Kidney (tissue), 14 donors: Measurements from ENCODE around the gene DSCAML1. TPM values are rescaled to one million over a fixed set of nuclear protein-coding genes. Genes with fewer than 3 reads are reported as not detected.

Experiments used
- DNase-seq, 5 donors: peaks; one replicate each; pipeline ENCODE4 v3.0.0-alpha.2; 2013 to 2020
- FAIRE-seq: peaks from 2 replicates; lab custom pipeline; 2012; peaks lifted over from hg19 to GRCh38; lab: Jason Lieb, UNC
- H3K27ac ChIP-seq, 2 donors: one replicate each; pipeline ENCODE4 v1.7.0; 2013; ENCODE audit warnings: low read depth in 2 of 2, low read length in 2 of 2, inconsistent platforms in 1 of 2
- H3K27me3 ChIP-seq: one replicate; pipeline ENCODE4 v1.7.1; 2013; ENCODE audit warnings: low read length, inconsistent platforms; ENCODE audit not compliant: control insufficient read depth, insufficient read depth
- H3K36me3 ChIP-seq, 3 donors: one replicate each; pipeline versions ENCODE4 v1.7.0 to v1.7.1; 2013; ENCODE audit warnings: low read length in 3 of 3, control low read depth in 1 of 3, inconsistent platforms in 1 of 3; ENCODE audit not compliant: insufficient read depth in 3 of 3, control insufficient read depth in 2 of 3
- H3K4me1 ChIP-seq, 3 donors: one replicate each; pipeline versions ENCODE4 v1.7.0 to v1.7.1; 2013; ENCODE audit warnings: low read length in 3 of 3, inconsistent platforms in 1 of 3, low read depth in 1 of 3; ENCODE audit not compliant: control insufficient read depth in 2 of 3, insufficient read depth in 2 of 3
- H3K4me3 ChIP-seq, 3 donors: one replicate each; pipeline versions ENCODE4 v1.7.0 to v1.8.1; 2013; ENCODE audit warnings: low read length in 3 of 3, control low read depth in 1 of 3, inconsistent platforms in 1 of 3
- H3K9ac ChIP-seq, 3 donors: one replicate each; pipeline versions ENCODE4 v1.7.0 to v1.7.1; 2013; ENCODE audit warnings: low read length in 3 of 3, control low read depth in 1 of 3, inconsistent platforms in 1 of 3
- H3K9me3 ChIP-seq, 3 donors: one replicate each; pipeline versions ENCODE4 v1.7.0 to v1.7.1; 2013; ENCODE audit warnings: low read length in 3 of 3, control low read depth in 1 of 3, inconsistent platforms in 1 of 3; ENCODE audit not compliant: control insufficient read depth in 2 of 3, insufficient read depth in 1 of 3
- intact Hi-C: fragments of 100-400 bp; cut with DNase I; formaldehyde crosslinking; loops from one replicate; pipeline ENCODE4 v1.11.1; 2022
- polyA plus RNA-seq: library from polyadenylated mRNA; stranded (reverse); fragments of 350-450 nt; fragmentation: Illumina TruSeq; extraction: RNeasy Lipid Tissue Mini Kit (QIAGEN cat#74804); gene quantifications from one replicate; pipeline ENCODE4 v1.2.3, GENCODE V29; 2014; ENCODE audit warnings: low read depth, low replicate concordance; ENCODE audit not compliant: insufficient read depth
- total RNA-seq: library from RNA; stranded (reverse); fragmentation: NEBNext Ultra II Directional; extraction: Animal tissue kit (Norgen Biotek cat#: 25700); gene quantifications from one replicate; pipeline ENCODE4 v1.2.1, GENCODE V29; 2021
- TF ChIP-seq, protein P1 (sequence below): IDR thresholded peaks from 3 replicates; pipeline ENCODE4 v1.5.1; 2012; ENCODE audit warnings: mild to moderate bottlenecking, moderate library complexity, borderline replicate concordance; ENCODE audit not compliant: insufficient read depth; ENCODE audit errors: extremely low read depth
- donor health status: control.
- donor health status: control.
- donor health status: control.
- donor health status: control.
- donor health status: control.
- donor health status: DM: yes; HTN: yes; CAD: no.
- donor health status: Normal renal cell carcinoma (clear cell type).

The DSCAML1 gene
- total and polyA plus RNA-seq, 2 donors from 2014 or later: 0.95 to 17.3 TPM

DNA sequence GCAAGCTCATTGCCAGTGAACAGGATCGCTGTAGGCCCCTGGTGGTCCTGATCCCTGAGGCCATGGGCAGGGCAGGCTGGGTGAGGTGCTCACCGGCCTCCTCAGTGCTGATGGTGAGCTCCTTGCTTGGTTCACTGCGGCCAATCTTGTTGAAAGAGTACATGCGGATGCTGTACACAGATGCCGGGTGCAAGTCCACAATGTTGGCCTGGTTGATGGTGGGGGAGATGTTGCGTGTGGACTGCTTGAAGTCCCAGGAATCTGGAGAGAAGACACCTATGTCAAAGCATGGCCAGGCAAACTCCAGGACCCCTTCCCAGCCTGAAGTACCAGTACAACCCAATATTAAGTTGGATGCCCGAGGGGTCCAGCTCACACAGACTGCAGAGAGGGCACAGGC lies 325.2 kb downstream of the DSCAML1 start:
- DNase-seq: no peak
- no peaks in the 10 kb centered on the region for H3K36me3 ChIP-seq
- no peak for FAIRE-seq
- no peak overlapping the region for H3K4me3 ChIP-seq
- TF ChIP-seq, protein P1, sequence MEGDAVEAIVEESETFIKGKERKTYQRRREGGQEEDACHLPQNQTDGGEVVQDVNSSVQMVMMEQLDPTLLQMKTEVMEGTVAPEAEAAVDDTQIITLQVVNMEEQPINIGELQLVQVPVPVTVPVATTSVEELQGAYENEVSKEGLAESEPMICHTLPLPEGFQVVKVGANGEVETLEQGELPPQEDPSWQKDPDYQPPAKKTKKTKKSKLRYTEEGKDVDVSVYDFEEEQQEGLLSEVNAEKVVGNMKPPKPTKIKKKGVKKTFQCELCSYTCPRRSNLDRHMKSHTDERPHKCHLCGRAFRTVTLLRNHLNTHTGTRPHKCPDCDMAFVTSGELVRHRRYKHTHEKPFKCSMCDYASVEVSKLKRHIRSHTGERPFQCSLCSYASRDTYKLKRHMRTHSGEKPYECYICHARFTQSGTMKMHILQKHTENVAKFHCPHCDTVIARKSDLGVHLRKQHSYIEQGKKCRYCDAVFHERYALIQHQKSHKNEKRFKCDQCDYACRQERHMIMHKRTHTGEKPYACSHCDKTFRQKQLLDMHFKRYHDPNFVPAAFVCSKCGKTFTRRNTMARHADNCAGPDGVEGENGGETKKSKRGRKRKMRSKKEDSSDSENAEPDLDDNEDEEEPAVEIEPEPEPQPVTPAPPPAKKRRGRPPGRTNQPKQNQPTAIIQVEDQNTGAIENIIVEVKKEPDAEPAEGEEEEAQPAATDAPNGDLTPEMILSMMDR: no peak
- H3K9me3 ChIP-seq: no peaks in the 10 kb centered on the region
- intact Hi-C loops: no loop called here
- no peaks in the 10 kb centered on the region for H3K27me3 ChIP-seq
- H3K27ac ChIP-seq: no peak overlapping the region
- no peak overlapping the region for H3K9ac ChIP-seq
- H3K4me1 ChIP-seq: no peaks in the 10 kb centered on the region

DNA sequence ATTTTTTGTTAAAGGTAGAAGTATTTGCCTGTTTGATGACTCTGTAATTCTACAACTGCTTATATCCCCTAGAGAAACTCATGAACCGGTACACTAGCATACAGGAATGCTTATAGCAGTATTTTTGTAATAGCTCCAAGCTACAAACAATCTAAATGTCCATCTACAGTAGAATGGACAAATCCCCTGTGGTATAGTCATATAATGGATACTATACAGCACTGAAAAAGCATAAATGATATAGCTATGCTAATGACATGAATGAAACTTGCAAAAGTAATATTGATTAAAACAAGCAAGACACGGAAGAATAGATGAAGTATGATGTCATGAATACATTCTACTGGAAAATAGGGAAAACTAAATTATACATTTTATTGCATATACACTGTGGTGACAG lies 326.4 kb downstream of the DSCAML1 start:
- Histone ChIP-seq H3K9ac (no peak overlapping the region), H3K27ac (no peak overlapping the region), H3K27me3 (no peaks in the 10 kb centered on the region), H3K36me3 (no peaks in the 10 kb centered on the region), H3K9me3 (no peaks in the 10 kb centered on the region), H3K4me3 (no peak overlapping the region), H3K4me1 (no peaks in the 10 kb centered on the region)
- intact Hi-C loops: no loop called here
- TF ChIP-seq, protein P1: no peak
- DNase-seq: no peak
- no peak for FAIRE-seq

DNA sequence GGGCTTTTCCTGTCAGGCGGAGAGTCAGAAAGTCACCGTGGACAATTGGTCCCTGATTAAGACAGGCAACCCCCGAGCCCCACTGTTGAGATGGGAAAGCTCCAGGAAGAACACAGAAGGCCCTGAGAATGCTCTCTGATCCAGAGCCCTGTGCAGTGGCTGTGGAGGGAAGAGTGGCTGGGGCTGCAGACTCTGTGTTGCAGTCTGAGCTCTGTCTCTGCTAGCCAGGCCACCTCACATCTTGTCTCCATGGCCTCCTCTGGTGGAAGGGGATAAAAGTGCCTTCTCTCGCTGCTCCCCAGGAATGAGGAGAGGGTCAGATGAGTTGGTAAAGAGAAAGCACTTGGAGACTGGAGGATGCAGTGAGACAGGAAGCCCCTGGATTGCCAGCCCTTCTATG lies 328.1 kb downstream of the DSCAML1 start:
- no peaks in the 10 kb centered on the region for H3K4me1 ChIP-seq
- H3K27me3 ChIP-seq: no peaks in the 10 kb centered on the region
- H3K9me3 ChIP-seq: no peaks in the 10 kb centered on the region
- no peak overlapping the region for H3K9ac ChIP-seq
- DNase-seq: no peak
- TF ChIP-seq, protein P1: no peak
- no peak overlapping the region for H3K4me3 ChIP-seq
- H3K27ac ChIP-seq: no peak overlapping the region
- peaks cover 0 to 2% (median 0%) of the 10 kb centered on the region in 3 donors for H3K36me3 ChIP-seq
- FAIRE-seq: no peak
- intact Hi-C loops: no loop called here

DNA sequence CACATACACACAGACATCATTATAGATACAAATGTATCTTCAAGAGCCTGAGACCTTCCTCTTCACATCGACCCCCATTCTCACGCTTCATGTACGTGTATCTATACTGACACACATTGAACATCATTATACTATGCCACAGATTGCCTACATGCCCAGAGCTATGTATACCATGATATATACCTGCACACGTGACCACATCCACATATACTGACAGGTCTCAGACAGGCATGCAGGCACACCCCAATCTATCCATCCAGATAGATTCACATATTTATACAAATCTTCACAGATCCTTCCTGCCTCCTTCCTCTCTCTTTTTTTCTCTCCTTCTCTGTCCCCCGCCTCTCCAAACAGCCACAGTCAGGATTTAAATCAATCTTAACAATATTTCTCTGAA lies 329.2 kb downstream of the DSCAML1 start:
- Histone ChIP-seq H3K27ac (no peak overlapping the region), H3K9ac (no peak overlapping the region), H3K27me3 (no peaks in the 10 kb centered on the region), H3K36me3 (peaks cover 0 to 2% (median 0%) of the 10 kb centered on the region in 3 donors), H3K9me3 (no peaks in the 10 kb centered on the region), H3K4me3 (no peak overlapping the region), H3K4me1 (no peaks in the 10 kb centered on the region)
- no peak for DNase-seq
- intact Hi-C loops: no loop called here
- TF ChIP-seq, protein P1: no peak
- FAIRE-seq: no peak
